Measurements from ENCODE around the gene RHBDF2.

The RHBDF2 gene

GRCh38 chr17:76422406-76422805, 78.8 kb downstream of the RHBDF2 start:
- no peaks in the 10 kb centered on the region for H3K4me1 ChIP-seq (ENCODE audit: control insufficient read depth, insufficient read depth, low read length, poor library complexity, severe bottlenecking)
- no peak overlapping the region for H3K27ac ChIP-seq (ENCODE audit: insufficient read depth, low read length, poor library complexity, severe bottlenecking)
- peaks cover 4% of the 10 kb centered on the region for H3K36me3 ChIP-seq (ENCODE audit: control insufficient read depth, insufficient read depth, low read length)
- no peak overlapping the region for H3K4me3 ChIP-seq (ENCODE audit: insufficient read depth, low read depth, low read length, poor library complexity, severe bottlenecking)
- no peak for DNase-seq
- H3K9me3 ChIP-seq (ENCODE audit: control insufficient read depth, low read length): no peaks in the 10 kb centered on the region
- no peaks in the 10 kb centered on the region for H3K27me3 ChIP-seq (replicated peaks; ENCODE audit: control insufficient read depth, insufficient read depth, low read length, poor library complexity, severe bottlenecking)

GRCh38 chr17:76421044-76421407, 80.2 kb downstream of the RHBDF2 start:
- no peak overlapping the region for H3K27ac ChIP-seq (ENCODE audit: insufficient read depth, low read length, poor library complexity, severe bottlenecking)
- no peak overlapping the region for H3K4me3 ChIP-seq (ENCODE audit: insufficient read depth, low read depth, low read length, poor library complexity, severe bottlenecking)
- no peak for DNase-seq

More at GRCh38 chr17:76421044-76421407, 80.2 kb downstream of the RHBDF2 start:
- peaks cover 4% of the 10 kb centered on the region for H3K36me3 ChIP-seq (ENCODE audit: control insufficient read depth, insufficient read depth, low read length)
- H3K27me3 ChIP-seq (replicated peaks; ENCODE audit: control insufficient read depth, insufficient read depth, low read length, poor library complexity, severe bottlenecking): no peaks in the 10 kb centered on the region
- no peaks in the 10 kb centered on the region for H3K4me1 ChIP-seq (ENCODE audit: control insufficient read depth, insufficient read depth, low read length, poor library complexity, severe bottlenecking)
- H3K9me3 ChIP-seq (ENCODE audit: control insufficient read depth, low read length): no peaks in the 10 kb centered on the region

Measured in effector memory CD4-positive, alpha-beta T cell (primary cell).